Activated CD8-positive, alpha-beta memory T cell treated with anti-CD3 and anti-CD28 coated beads, Interleukin-2, amount 50 U/mL, for 1 hour (primary cell): ENCODE measurements around the gene GATA2.

Experiments
- DNase-seq: peaks from one replicate; pipeline ENCODE4 v3.0.0-alpha.2; 2020; ENCODE audit errors: extremely low read depth

The GATA2 gene

GRCh38 chr3:128487813-128488635 lies 5.0 kb downstream of the GATA2 start:
- no peak for DNase-seq

GRCh38 chr3:128487538-128487812 lies 5.5 kb downstream of the GATA2 start:
- no peak for DNase-seq

GRCh38 chr3:128486681-128487537 lies 6.1 kb downstream of the GATA2 start:
- no peak for DNase-seq

- no peak for DNase-seq
These were observed 6.8 kb downstream of the GATA2 start for GRCh38 chr3:128486205-128486628.

GRCh38 chr3:128485282-128486204 lies 7.5 kb downstream of the GATA2 start:
- DNase-seq: no peak

GRCh38 chr3:128484404-128485281 lies 8.4 kb downstream of the GATA2 start:
- DNase-seq: no peak

GRCh38 chr3:128483657-128484403 lies 9.2 kb downstream of the GATA2 start:
- no peak for DNase-seq

GRCh38 chr3:128482666-128483656 lies 10.0 kb downstream of the GATA2 start:
- no peak for DNase-seq

- no peak for DNase-seq
These were observed 10.8 kb downstream of the GATA2 start for GRCh38 chr3:128482175-128482574.

- DNase-seq: no peak
These were observed 11.5 kb downstream of the GATA2 start for GRCh38 chr3:128481438-128481942.

GRCh38 chr3:128480717-128481437 lies 12.1 kb downstream of the GATA2 start:
- DNase-seq: no peak

GRCh38 chr3:128480278-128480677 lies 12.7 kb downstream of the GATA2 start:
- no peak for DNase-seq

- no peak for DNase-seq
These were observed 13.4 kb downstream of the GATA2 start for GRCh38 chr3:128479558-128480086.

- no peak for DNase-seq
These were observed 14.2 kb downstream of the GATA2 start for GRCh38 chr3:128478576-128479506.

GRCh38 chr3:128476659-128477058 lies 16.3 kb downstream of the GATA2 start:
- DNase-seq: no peak

GRCh38 chr3:128475355-128475754 lies 17.6 kb downstream of the GATA2 start:
- no peak for DNase-seq

- DNase-seq: no peak
These were observed 19.3 kb downstream of the GATA2 start for GRCh38 chr3:128473737-128474136.
